ENCODE results near the gene TCN1. TPM values are rescaled to one million over a fixed set of nuclear protein-coding genes. Genes with fewer than 3 reads are reported as not detected.

Gene TCN1
- total RNA-seq, 1 experiment from 2014 or later, result not detected

GRCh38 chr11:59810189-59810910, 55.9 kb downstream of the TCN1 start, which contains the start of gene MRPL16:
MRPL16 (minus strand) TSS chr11:59810778; CDS start chr11:59810658, 120 bp downstream.
- peak; percentile 76 for DNase-seq (ENCODE audit: extremely low read depth, low read depth)

- DNase-seq (ENCODE audit: extremely low read depth, low read depth), result no peak
Measured at GRCh38 chr11:59807047-59807610, 59.2 kb downstream of the TCN1 start.

GRCh38 chr11:59804061-59804460, 62.2 kb downstream of the TCN1 start:
- no peak for DNase-seq (ENCODE audit: extremely low read depth, low read depth)

Other genes starting within 250 kb of the TCN1 start
- gene PATL1, start 197.4 kb downstream of the TCN1 start, total RNA-seq (2014; rRNA removed; shearing (Covaris generic)), result 22.4 and 23.4 TPM in 2 replicates
- gene OR10V1, start 152.6 kb downstream of the TCN1 start, total RNA-seq (2014; rRNA removed; shearing (Covaris generic)), result not detected in 2 replicates
- gene STX3, start 111.1 kb downstream of the TCN1 start, total RNA-seq (2014; rRNA removed; shearing (Covaris generic)), result 11.3 and 12.6 TPM in 2 replicates
- gene MRPL16, start 55.7 kb downstream of the TCN1 start, total RNA-seq (2014; rRNA removed; shearing (Covaris generic)), result 43.5 and 50.5 TPM in 2 replicates
- not detected in 2 replicates for gene CBLIF, start 21.0 kb downstream of the TCN1 start, total RNA-seq (2014; rRNA removed; shearing (Covaris generic))
- gene OOSP3, start 12.3 kb upstream of the TCN1 start, total RNA-seq (2014; rRNA removed; shearing (Covaris generic)), result not detected in 2 replicates
- gene OOSP1, start 71.9 kb upstream of the TCN1 start, total RNA-seq (2014; rRNA removed; shearing (Covaris generic)), result not detected in 2 replicates
- not detected in 2 replicates for gene OOSP4A, start 97.5 kb upstream of the TCN1 start, total RNA-seq (2014; rRNA removed; shearing (Covaris generic))
- not detected in 2 replicates for gene OOSP4B, start 150.7 kb upstream of the TCN1 start, total RNA-seq (2014; rRNA removed; shearing (Covaris generic))
- not detected in 2 replicates for gene OOSP2, start 173.9 kb upstream of the TCN1 start, total RNA-seq (2014; rRNA removed; shearing (Covaris generic))
- gene MS4A3, start 190.2 kb upstream of the TCN1 start, total RNA-seq (2014; rRNA removed; shearing (Covaris generic)), result not detected in 2 replicates
- gene MS4A2, start 222.2 kb upstream of the TCN1 start, total RNA-seq (2014; rRNA removed; shearing (Covaris generic)), result not detected in 2 replicates

All from NCI-H460 (cell line).